SU-DHL-6 (cell line): Measurements from ENCODE around the gene KLHL30.

Experiments
- H2AFZ ChIP-seq: fragments of 200-600 bp; sonication (generic); 2 replicates; pipeline ENCODE4 v1.6.1; 2014; ENCODE audit warnings: low read depth, mild to moderate bottlenecking, moderate library complexity, mixed read lengths, antibody characterized with exemption, low read length; ENCODE audit not compliant: severe bottlenecking
- H3F3A ChIP-seq: fragments of 200-600 bp; shearing (Covaris generic); 2 replicates; pipeline ENCODE4 v1.6.0; 2016; ENCODE audit warnings: antibody characterized with exemption, mild to moderate bottlenecking; ENCODE audit not compliant: insufficient read depth
- H3K27ac ChIP-seq: fragments of 200-600 bp; sonication (generic); 2 replicates; pipeline ENCODE4 v1.5.1; 2016; ENCODE audit warnings: low read depth, mild to moderate bottlenecking, low read length, moderate library complexity, mixed read lengths
- H3K27me3 ChIP-seq: fragments of 200-600 bp; sonication (generic), shearing (Covaris generic); 2 replicates; pipeline ENCODE4 v1.6.0; 2014; ENCODE audit warnings: mild to moderate bottlenecking, low read length
- H3K36me3 ChIP-seq: fragments of 200-600 bp; sonication (generic); 2 replicates; pipeline ENCODE4 v1.6.1; 2014; ENCODE audit warnings: mild to moderate bottlenecking, low read length, mixed read lengths
- H3K4me2 ChIP-seq: fragments of 300-600, 200-600 bp; shearing (Covaris generic), sonication (generic); 2 replicates; pipeline ENCODE4 v1.6.0; 2014; ENCODE audit warnings: low read length, low read depth, mild to moderate bottlenecking; ENCODE audit not compliant: poor library complexity, severe bottlenecking
- H3K4me3 ChIP-seq: fragments of 200-600 bp; sonication (generic); 2 replicates; pipeline ENCODE4 v1.5.1; 2014; ENCODE audit warnings: antibody characterized with exemption, low read length, mild to moderate bottlenecking, mixed read lengths; ENCODE audit not compliant: insufficient read depth, poor library complexity, severe bottlenecking
- H3K79me2 ChIP-seq: fragments of 200-600 bp; sonication (generic); 2 replicates; pipeline ENCODE4 v1.6.1; 2014; ENCODE audit warnings: mild to moderate bottlenecking, low read length, moderate library complexity; ENCODE audit not compliant: insufficient read depth
- H3K9ac ChIP-seq: fragments of 200-600 bp; sonication (generic); 2 replicates; pipeline ENCODE4 v1.7.0; 2014; ENCODE audit warnings: mild to moderate bottlenecking, low read length
- H3K9me2 ChIP-seq: fragments of 200-600 bp; sonication (generic); replicated peaks from 2 replicates; pipeline ENCODE4 v1.6.1; 2014; ENCODE audit warnings: low read length; ENCODE audit not compliant: insufficient read depth
- H3K9me3 ChIP-seq: fragments of 200-600 bp; sonication (generic); 2 replicates; pipeline ENCODE4 v1.6.1; 2014; ENCODE audit warnings: low read length, mixed read lengths; ENCODE audit not compliant: insufficient read depth
- H4K20me1 ChIP-seq: fragments of 200-600 bp; sonication (generic); 2 replicates; pipeline ENCODE4 v1.6.1; 2014; ENCODE audit warnings: low read depth, mild to moderate bottlenecking, antibody characterized with exemption, low read length, moderate library complexity, mixed read lengths
- EZH2phosphoT487 ChIP-seq: fragments of 200-600 bp; sonication (generic), shearing (Covaris generic); conservative IDR thresholded peaks from 2 replicates; pipeline ENCODE4 v1.6.1; 2018; ENCODE audit warnings: mild to moderate bottlenecking, antibody characterized with exemption, low read length, moderate library complexity, mixed read lengths
- TF ChIP-seq, protein P1 (sequence below): fragments of 200-600 bp; sonication (generic); IDR thresholded peaks from one replicate; pipeline ENCODE4 v1.5.1; 2017; ENCODE audit warnings: antibody characterized with exemption, mild to moderate bottlenecking, low read length, moderate library complexity; ENCODE audit not compliant: insufficient read depth, poor library complexity, severe bottlenecking

KLHL30 gene

DNA sequence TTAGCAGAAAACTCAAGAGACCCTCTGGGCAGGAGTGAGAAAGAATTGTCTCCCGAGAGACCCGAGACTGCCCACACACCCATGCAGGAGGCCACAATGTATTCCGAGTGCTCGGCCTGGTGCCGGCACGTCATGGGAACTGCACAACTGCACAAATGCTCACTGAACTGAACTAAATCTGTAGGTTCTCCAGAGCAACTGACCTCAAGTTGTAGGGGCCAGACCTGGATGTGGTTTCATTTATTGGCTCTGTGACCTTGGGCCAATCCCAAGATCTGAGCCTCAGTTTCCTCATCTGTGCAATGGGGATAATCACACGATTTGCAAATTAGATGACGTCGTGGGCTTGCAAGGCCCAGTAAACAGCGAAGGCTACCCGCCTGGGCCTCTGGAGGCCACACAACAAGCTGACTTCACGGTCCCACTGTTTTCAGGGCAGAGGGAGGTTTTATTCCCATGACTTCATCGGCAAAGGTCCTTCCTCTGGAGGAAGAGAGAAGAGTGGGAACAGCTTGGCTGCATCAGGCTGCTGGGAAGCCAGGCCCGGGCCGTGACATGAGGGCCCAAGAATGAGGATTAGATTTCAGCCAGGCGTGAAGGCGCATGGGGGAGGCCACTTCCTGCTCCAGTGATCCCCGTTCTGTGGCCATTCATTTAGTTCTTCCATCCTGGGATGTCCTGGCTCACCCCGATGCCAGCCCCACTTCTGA is 16.7 kb downstream of the KLHL30 start:
- no peaks in the 10 kb centered on the region for H4K20me1 ChIP-seq
- no peaks in the 10 kb centered on the region for H3K36me3 ChIP-seq
- H3K9me2 ChIP-seq = no peaks in the 10 kb centered on the region
- no peak overlapping the region for H3K27ac ChIP-seq
- no peaks in the 10 kb centered on the region for H3K9me3 ChIP-seq
- no peak overlapping the region for H3K4me3 ChIP-seq
- H3K9ac ChIP-seq = no peak overlapping the region
- H3K4me2 ChIP-seq = no peak overlapping the region
- H2AFZ ChIP-seq = no peak overlapping the region
- H3F3A ChIP-seq = no peaks in the 10 kb centered on the region
- no peaks in the 10 kb centered on the region for H3K79me2 ChIP-seq
- TF ChIP-seq, protein P1, sequence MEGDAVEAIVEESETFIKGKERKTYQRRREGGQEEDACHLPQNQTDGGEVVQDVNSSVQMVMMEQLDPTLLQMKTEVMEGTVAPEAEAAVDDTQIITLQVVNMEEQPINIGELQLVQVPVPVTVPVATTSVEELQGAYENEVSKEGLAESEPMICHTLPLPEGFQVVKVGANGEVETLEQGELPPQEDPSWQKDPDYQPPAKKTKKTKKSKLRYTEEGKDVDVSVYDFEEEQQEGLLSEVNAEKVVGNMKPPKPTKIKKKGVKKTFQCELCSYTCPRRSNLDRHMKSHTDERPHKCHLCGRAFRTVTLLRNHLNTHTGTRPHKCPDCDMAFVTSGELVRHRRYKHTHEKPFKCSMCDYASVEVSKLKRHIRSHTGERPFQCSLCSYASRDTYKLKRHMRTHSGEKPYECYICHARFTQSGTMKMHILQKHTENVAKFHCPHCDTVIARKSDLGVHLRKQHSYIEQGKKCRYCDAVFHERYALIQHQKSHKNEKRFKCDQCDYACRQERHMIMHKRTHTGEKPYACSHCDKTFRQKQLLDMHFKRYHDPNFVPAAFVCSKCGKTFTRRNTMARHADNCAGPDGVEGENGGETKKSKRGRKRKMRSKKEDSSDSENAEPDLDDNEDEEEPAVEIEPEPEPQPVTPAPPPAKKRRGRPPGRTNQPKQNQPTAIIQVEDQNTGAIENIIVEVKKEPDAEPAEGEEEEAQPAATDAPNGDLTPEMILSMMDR = no peak
- TF ChIP-seq EZH2phosphoT487 = no peak
- H3K27me3 ChIP-seq = no peaks in the 10 kb centered on the region

DNA sequence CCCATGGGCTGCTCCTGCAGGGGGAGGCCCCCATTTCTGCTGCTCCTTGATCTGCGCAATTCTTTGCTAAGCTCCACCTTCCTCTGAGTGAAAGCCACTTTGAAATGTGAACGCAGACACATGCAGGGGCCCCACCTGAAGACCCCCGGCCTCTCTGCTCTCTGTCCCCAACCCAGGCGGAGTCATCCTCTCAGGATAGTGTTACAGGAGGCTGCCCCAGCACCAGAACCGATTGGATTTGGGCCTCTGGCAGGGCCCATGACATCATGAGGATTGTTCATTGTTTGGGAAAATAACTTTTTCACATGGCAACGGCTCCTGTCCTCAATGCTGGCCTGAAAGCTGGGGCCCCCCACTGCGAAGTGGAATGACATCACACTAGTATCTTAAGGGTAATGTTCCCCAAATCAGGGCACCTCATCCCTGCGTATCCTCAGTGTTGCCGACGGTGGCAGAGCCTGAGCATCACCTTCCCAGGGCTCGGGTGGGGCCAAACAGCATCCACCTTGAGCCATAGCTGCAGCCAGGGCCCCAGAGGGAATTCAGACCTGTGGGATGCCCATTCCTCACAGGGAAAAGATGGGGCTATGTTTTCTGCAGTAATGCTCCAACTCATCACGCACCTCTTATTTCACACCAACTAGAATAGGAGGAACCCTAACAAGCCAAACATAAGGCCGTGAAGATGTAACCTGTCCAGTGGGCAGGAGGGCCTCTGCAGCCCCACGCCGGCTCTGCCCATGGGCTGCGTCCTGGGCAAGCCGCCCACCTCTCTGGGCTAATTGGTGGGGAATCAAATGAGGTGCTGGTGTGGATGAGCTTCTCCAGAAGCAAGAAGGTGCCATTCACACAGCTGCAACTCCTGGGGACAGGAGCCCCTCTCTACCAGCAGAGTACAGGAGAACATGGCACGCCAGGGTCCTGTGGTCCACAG is 17.6 kb downstream of the KLHL30 start:
- Histone ChIP-seq H3K79me2 (no peaks in the 10 kb centered on the region), H3K4me3 (no peak overlapping the region), H3K27ac (no peak overlapping the region), H3K9ac (no peak overlapping the region), H3F3A (no peaks in the 10 kb centered on the region), H3K9me3 (no peaks in the 10 kb centered on the region), H4K20me1 (no peaks in the 10 kb centered on the region), H3K4me2 (no peak overlapping the region), H3K9me2 (no peaks in the 10 kb centered on the region), H3K36me3 (no peaks in the 10 kb centered on the region), H2AFZ (no peak overlapping the region), H3K27me3 (no peaks in the 10 kb centered on the region)
- no peak for TF ChIP-seq EZH2phosphoT487
- TF ChIP-seq, protein P1 = no peak

DNA sequence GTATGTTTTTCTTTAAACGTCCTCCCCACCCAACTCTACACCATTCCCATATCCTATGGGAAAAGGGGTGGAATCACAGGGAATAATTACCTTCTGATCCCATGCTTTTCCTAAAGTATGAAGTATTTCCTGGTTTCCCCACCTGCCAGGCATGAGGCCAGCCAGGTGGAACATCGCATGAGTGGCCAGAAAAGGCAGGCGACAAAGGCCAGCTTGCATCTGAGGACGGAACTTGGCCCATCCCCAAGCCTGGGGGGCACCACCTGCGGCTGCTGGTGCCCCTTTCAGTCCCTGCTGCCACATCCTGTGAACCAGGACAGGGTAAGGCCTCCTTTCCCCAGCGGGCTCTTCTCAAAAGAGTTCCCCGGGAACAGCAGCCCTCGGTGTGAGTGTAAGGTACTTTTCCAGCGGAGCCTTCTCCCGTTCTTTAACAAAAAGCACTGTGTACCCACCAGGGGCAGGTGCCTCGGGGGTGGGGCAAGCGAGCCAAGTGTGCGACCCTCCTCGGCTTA is 19.1 kb downstream of the KLHL30 start:
- H3K27ac ChIP-seq = no peak overlapping the region
- H4K20me1 ChIP-seq = no peaks in the 10 kb centered on the region
- no peaks in the 10 kb centered on the region for H3K9me3 ChIP-seq
- no peaks in the 10 kb centered on the region for H3K9me2 ChIP-seq
- H3K36me3 ChIP-seq = no peaks in the 10 kb centered on the region
- no peak overlapping the region for H3K9ac ChIP-seq
- H3K79me2 ChIP-seq = no peaks in the 10 kb centered on the region
- no peak overlapping the region for H2AFZ ChIP-seq
- TF ChIP-seq, protein P1 = no peak
- no peak for TF ChIP-seq EZH2phosphoT487
- H3F3A ChIP-seq = no peaks in the 10 kb centered on the region
- no peak overlapping the region for H3K4me2 ChIP-seq
- no peaks in the 10 kb centered on the region for H3K27me3 ChIP-seq
- no peak overlapping the region for H3K4me3 ChIP-seq
